IMR-90 (cell line): ENCODE results near the gene C1QTNF12. TPM values are rescaled to one million over a fixed set of nuclear protein-coding genes. Genes with fewer than 3 reads are reported as not detected.

Source experiments
- ATAC-seq: fragments of 200-7000 bp; cut with Tn5 transposase; 2 replicates; pipeline ENCODE4 v1.9.1; 2020; ENCODE audit warnings: low read depth, mild to moderate bottlenecking, moderate library complexity
- BruUV-seq: library from RNA; stranded (reverse); fragments of 400-500 nt; replicated peaks from 2 replicates; lab custom pipeline; 2021; lab: Mats Ljungman, UMichigan
- CTCF ChIA-PET: fragments of 300-600 bp; formaldehyde crosslinking; extraction: SDS; loops from one replicate; lab custom pipeline; 2021; ENCODE audit warnings: antibody characterized with exemption; lab: Yijun Ruan, JAX
- POLR2A ChIA-PET: fragments of 300-600 bp; sonication (Branson Sonifier 250); formaldehyde crosslinking; loops from one replicate; lab custom pipeline; 2022; ENCODE audit warnings: antibody characterized with exemption; ENCODE audit not compliant: unreplicated experiment; lab: Charles Lee
- DNase-seq: peaks from one replicate; pipeline ENCODE4 v3.0.0; 2013
- H2AFZ ChIP-seq: replicated peaks from 2 replicates; pipeline ENCODE3; 2013; ENCODE audit warnings: low read length, mild to moderate bottlenecking; ENCODE audit not compliant: poor library complexity
- H2AK5ac ChIP-seq: 2 replicates; pipeline ENCODE4 v1.6.1; 2013; ENCODE audit warnings: low read depth, low read length, inconsistent platforms
- H2AK9ac ChIP-seq: replicated peaks from 2 replicates; pipeline ENCODE3; 2013; ENCODE audit warnings: mild to moderate bottlenecking, low read depth, low read length, moderate library complexity; ENCODE audit not compliant: poor library complexity
- H2BK120ac ChIP-seq: 2 replicates; pipeline ENCODE4 v1.6.1; 2013; ENCODE audit warnings: low read depth, low read length, inconsistent platforms
- H2BK15ac ChIP-seq: 3 replicates; pipeline ENCODE4 v1.6.1; 2013; ENCODE audit warnings: low read depth, low read length, inconsistent platforms
- H2BK20ac ChIP-seq: 2 replicates; pipeline ENCODE4 v1.6.1; 2013; ENCODE audit warnings: low read depth, mild to moderate bottlenecking, inconsistent platforms, low read length, moderate library complexity
- H2BK5ac ChIP-seq: 2 replicates; pipeline ENCODE4 v1.6.1; 2013; ENCODE audit warnings: mild to moderate bottlenecking, low read depth, low read length, inconsistent platforms; ENCODE audit not compliant: poor library complexity, severe bottlenecking
- H3K14ac ChIP-seq: replicated peaks from 2 replicates; pipeline ENCODE4 v1.6.1; 2013; ENCODE audit warnings: low read depth, low read length, inconsistent platforms
- H3K18ac ChIP-seq: 2 replicates; pipeline ENCODE4 v1.6.1; 2013; ENCODE audit warnings: low read depth, low read length, control low read depth
- H3K23ac ChIP-seq: 2 replicates; pipeline ENCODE4 v1.6.1; 2013; ENCODE audit warnings: low read depth, low read length, inconsistent platforms
- H3K27ac ChIP-seq: 2 replicates; pipeline ENCODE4 v1.5.1; 2013; ENCODE audit warnings: mild to moderate bottlenecking, control low read depth, low read length; ENCODE audit not compliant: insufficient read depth
- H3K27me3 ChIP-seq: 2 replicates; pipeline ENCODE4 v1.6.1; 2013; ENCODE audit warnings: low read length; ENCODE audit not compliant: control insufficient read depth, insufficient read depth
- H3K36me3 ChIP-seq: 2 replicates; pipeline ENCODE4 v1.6.1; 2013; ENCODE audit warnings: low read length, mixed read lengths; ENCODE audit not compliant: control insufficient read depth, insufficient read depth
- H3K4ac ChIP-seq: 2 replicates; pipeline ENCODE4 v1.6.1; 2013; ENCODE audit warnings: low read depth, low read length, inconsistent platforms
- H3K4me1 ChIP-seq: 2 replicates; pipeline ENCODE4 v1.6.1; 2013; ENCODE audit warnings: low read length, mixed read lengths; ENCODE audit not compliant: control insufficient read depth, insufficient read depth
- H3K4me2 ChIP-seq: 2 replicates; pipeline ENCODE4 v1.6.1; 2013; ENCODE audit warnings: low read depth, mild to moderate bottlenecking, control low read depth, low read length, moderate library complexity
- H3K4me3 ChIP-seq: 2 replicates; pipeline ENCODE4 v1.5.1; 2013; ENCODE audit warnings: low read depth, mild to moderate bottlenecking, control low read depth, low read length, moderate library complexity; ENCODE audit not compliant: insufficient read depth
- H3K56ac ChIP-seq: 2 replicates; pipeline ENCODE4 v1.6.1; 2013; ENCODE audit warnings: low read length, inconsistent platforms; ENCODE audit not compliant: insufficient read depth; ENCODE audit errors: extremely low read depth
- H3K79me1 ChIP-seq, 2 experiments: 2 replicates each; pipeline ENCODE4 v1.6.1; 2013; ENCODE audit warnings: low read length in 2 of 2, inconsistent platforms in 1 of 2, low read depth in 1 of 2
- H3K9ac ChIP-seq: 2 replicates; pipeline ENCODE4 v1.6.1; 2013; ENCODE audit warnings: low read depth, low read length, control low read depth
- H3K9me1 ChIP-seq: 2 replicates; pipeline ENCODE4 v1.6.1; 2013; ENCODE audit warnings: low read length, inconsistent platforms; ENCODE audit not compliant: insufficient read depth
- H3K9me3 ChIP-seq: 2 replicates; pipeline ENCODE4 v1.6.1; 2013; ENCODE audit warnings: low read length; ENCODE audit not compliant: control insufficient read depth, insufficient read depth
- H4K20me1 ChIP-seq: 2 replicates; pipeline ENCODE4 v1.6.1; 2013; ENCODE audit warnings: low read length, inconsistent platforms; ENCODE audit not compliant: insufficient read depth
- H4K5ac ChIP-seq: 2 replicates; pipeline ENCODE4 v1.6.1; 2013; ENCODE audit warnings: mild to moderate bottlenecking, low read depth, low read length, control low read depth
- H4K8ac ChIP-seq, 2 experiments: 2 replicates each; pipeline ENCODE4 v1.6.1; 2013; ENCODE audit warnings: low read depth in 2 of 2, low read length in 2 of 2, control low read depth in 1 of 2, inconsistent platforms in 1 of 2
- H4K91ac ChIP-seq: 2 replicates; pipeline ENCODE4 v1.6.1; 2013; ENCODE audit warnings: low read depth, low read length, inconsistent platforms; ENCODE audit not compliant: insufficient read depth
- BHLHE40 ChIP-seq: fragments of 150-350 bp; IDR thresholded peaks from 2 replicates; pipeline ENCODE4 v1.6.1; 2016; ENCODE audit warnings: mild to moderate bottlenecking, low read depth, low read length
- CEBPB ChIP-seq: IDR thresholded peaks from 2 replicates; pipeline ENCODE4 v1.6.1; 2012; ENCODE audit warnings: low read depth, low read length, improper control_type of control experiment
- CHD1 ChIP-seq: IDR thresholded peaks from 2 replicates; pipeline ENCODE4 v1.6.1; 2012; ENCODE audit warnings: low read depth, low read length, improper control_type of control experiment
- CTCF ChIP-seq: conservative IDR thresholded peaks from 2 replicates; pipeline ENCODE4 v1.5.1; 2012; ENCODE audit warnings: mild to moderate bottlenecking, low read depth, low read length, improper control_type of control experiment
- ELK1 ChIP-seq: fragments of 150-350 bp; IDR thresholded peaks from 2 replicates; pipeline ENCODE4 v1.6.1; 2016; ENCODE audit warnings: low read depth, mild to moderate bottlenecking, low read length, moderate library complexity, borderline replicate concordance
- FOS ChIP-seq: fragments of 150-350 bp; IDR thresholded peaks from 2 replicates; pipeline ENCODE4 v1.6.1; 2016; ENCODE audit warnings: low read depth, low read length
- MAFK ChIP-seq: IDR thresholded peaks from 2 replicates; pipeline ENCODE4 v1.6.1; 2012; ENCODE audit warnings: low read depth, low read length, improper control_type of control experiment
- MAZ ChIP-seq: IDR thresholded peaks from 2 replicates; pipeline ENCODE4 v1.6.1; 2012; ENCODE audit warnings: low read depth, mild to moderate bottlenecking, low read length, improper control_type of control experiment, moderate library complexity, borderline replicate concordance
- MXI1 ChIP-seq: IDR thresholded peaks from 2 replicates; pipeline ENCODE4 v1.6.1; 2012; ENCODE audit warnings: low read depth, mild to moderate bottlenecking, low read length, moderate library complexity, borderline replicate concordance
- NFE2L2 ChIP-seq: fragments of 150-350 bp; IDR thresholded peaks from 2 replicates; pipeline ENCODE4 v1.6.1; 2016; ENCODE audit warnings: low read depth, mild to moderate bottlenecking, low read length
- RAD21 ChIP-seq: IDR thresholded peaks from 2 replicates; pipeline ENCODE4 v1.6.1; 2012; ENCODE audit warnings: low read length, improper control_type of control experiment
- RCOR1 ChIP-seq: IDR thresholded peaks from 2 replicates; pipeline ENCODE4 v1.6.1; 2012; ENCODE audit warnings: mild to moderate bottlenecking, low read length, improper control_type of control experiment; ENCODE audit not compliant: insufficient replicate concordance
- SMC3 ChIP-seq: fragments of 150-350 bp; IDR thresholded peaks from 2 replicates; pipeline ENCODE4 v1.6.1; 2016; ENCODE audit warnings: low read depth, mild to moderate bottlenecking, antibody characterized with exemption, low read length, moderate library complexity
- WGBS, 2 experiments: methylation state at CpG; one replicate each; pipeline versions ENCODE4 v1.1.5 to v1.1.7; 2013; ENCODE audit warnings: missing lambda C conversion rate in 2 of 2; ENCODE audit not compliant: insufficient read length in 1 of 2; ENCODE audit errors: extremely low coverage in 2 of 2; 5-methylcytosine and 5-hydroxymethylcytosine counted together
- dilution Hi-C: fragments of 300-500 bp; cut with HindIII; formaldehyde crosslinking; loops from one replicate; pipeline ENCODE4 v1.14.3; 2018; ENCODE audit warnings: low sequenced_read_pairs; ENCODE audit not compliant: unreplicated experiment
- in situ Hi-C: fragments of 300-500 bp; cut with MboI; formaldehyde crosslinking; loops from 3 replicates; pipeline ENCODE4 v1.14.3; 2019; ENCODE audit warnings: low sequenced_read_pairs, inconsistent platforms, mixed read lengths
- intact Hi-C: fragments of 100-400 bp; cut with micrococcal nuclease; formaldehyde crosslinking; loops from 2 replicates; pipeline ENCODE4 v1.10.0; 2022
- polyA plus RNA-seq, 3 experiments: library from polyadenylated mRNA; depleted of rRNA; stranded (reverse); fragments of >200 nt; gene quantifications; 2 replicates each; pipeline ENCODE4 v1.2.3, GENCODE V29; 2012; ENCODE audit warnings: low replicate concordance in 1 of 3
- total RNA-seq: library from RNA; depleted of rRNA; stranded (reverse); fragments of >200 nt; gene quantifications from 2 replicates; pipeline ENCODE4 v1.2.3, GENCODE V29; 2012
- TF ChIP-seq, protein P1 (sequence below): fragments of 150-350 bp; IDR thresholded peaks from 2 replicates; pipeline ENCODE4 v1.6.1; 2017; ENCODE audit warnings: mild to moderate bottlenecking, antibody characterized with exemption, low read length, low read depth

The C1QTNF12 gene
- total and polyA plus RNA-seq, 2 of the 4 experiments (the other 2 are of a cell fraction) = 0.36 to 1.1 TPM

- ChIA-PET POLR2A (no interaction called here), CTCF (no interaction called here)
- Histone ChIP-seq H3K4me1 (peaks cover 13% of the 10 kb centered on the region), H3K79me1 (no peaks in the 10 kb centered on the region), H3K9ac (no peak overlapping the region), H2BK5ac (no peak overlapping the region), H3K4me3 (no peak overlapping the region), H4K91ac (no peak overlapping the region), H3K36me3 (peaks cover 2% of the 10 kb centered on the region; the same call in 1 of the 2 replicates), H2BK120ac (no peak overlapping the region), H2BK20ac (no peak overlapping the region), H2BK15ac (no peak overlapping the region), H3K27me3 (no peaks in the 10 kb centered on the region), H3K9me3 (no peaks in the 10 kb centered on the region), H3K18ac (no peak overlapping the region), H2AK9ac (no peak overlapping the region), H2AK5ac (no peak overlapping the region), H4K8ac (no peak overlapping the region), H3K9me1 (no peaks in the 10 kb centered on the region), H4K20me1 (no peaks in the 10 kb centered on the region), H3K27ac (no peak overlapping the region), H4K5ac (no peak overlapping the region), H3K23ac (no peak overlapping the region), H3K56ac (no peak overlapping the region), H3K4ac (no peak overlapping the region), H3K4me2 (no peak overlapping the region), H2AFZ (no peak overlapping the region), H3K14ac (no peak overlapping the region)
- no peak for DNase-seq
- in situ Hi-C loops = no loop called here
- dilution Hi-C loops = no loop called here
- no peak for TF ChIP-seq MAZ
- TF ChIP-seq CEBPB = no peak
- no peak for TF ChIP-seq NFE2L2
- no peak for TF ChIP-seq BHLHE40
- TF ChIP-seq MAFK = no peak
- TF ChIP-seq RCOR1 = no peak
- TF ChIP-seq SMC3 = no peak
- TF ChIP-seq CHD1 = no peak
- TF ChIP-seq CTCF = no peak
- no peak for TF ChIP-seq FOS
- no peak for TF ChIP-seq RAD21
- TF ChIP-seq, protein P1, sequence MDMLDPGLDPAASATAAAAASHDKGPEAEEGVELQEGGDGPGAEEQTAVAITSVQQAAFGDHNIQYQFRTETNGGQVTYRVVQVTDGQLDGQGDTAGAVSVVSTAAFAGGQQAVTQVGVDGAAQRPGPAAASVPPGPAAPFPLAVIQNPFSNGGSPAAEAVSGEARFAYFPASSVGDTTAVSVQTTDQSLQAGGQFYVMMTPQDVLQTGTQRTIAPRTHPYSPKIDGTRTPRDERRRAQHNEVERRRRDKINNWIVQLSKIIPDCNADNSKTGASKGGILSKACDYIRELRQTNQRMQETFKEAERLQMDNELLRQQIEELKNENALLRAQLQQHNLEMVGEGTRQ = no peak
- no peak for TF ChIP-seq ELK1
- no peak for TF ChIP-seq MXI1
- 92% methylated on average over 29 of the region's 41 CpGs; no CpG with 5 or more reads in 1 of the 2 experiments for WGBS, 2 experiments
- ATAC-seq = no peak
- intact Hi-C loops = no loop called here
- no TSS peak for BruUV-seq
Measured at GRCh38 chr1:1242461-1243265, 3.9 kb downstream of the C1QTNF12 start.
